ENCODE results near the gene CHST8. TPM values are rescaled to one million over a fixed set of nuclear protein-coding genes. Genes with fewer than 3 reads are reported as not detected.

The CHST8 gene
- total RNA-seq, 6 experiments from 2014 or later, result not detected

- no peak for DNase-seq
- TF ChIP-seq CTCF (IDR thresholded peaks at IDR 0.05), result no peak
- Mint-ChIP-seq H3K27me3 (ENCODE audit: insufficient read depth) (peaks cover 4% of the 10 kb centered on the region), H3K9me3 (no peaks in the 10 kb centered on the region), H3K36me3 (ENCODE audit: low read depth) (no peaks in the 10 kb centered on the region), H3K4me3 (no peak overlapping the region), H3K4me1 (ENCODE audit: low read depth) (no peaks in the 10 kb centered on the region; the same call in 1 of the 2 replicates), H3K27ac (no peak overlapping the region)
Measured at GRCh38 chr19:33805840-33806433, 184.2 kb downstream of the CHST8 start.

- Mint-ChIP-seq H3K36me3 (ENCODE audit: low read depth) (no peaks in the 10 kb centered on the region), H3K27ac (no peak overlapping the region), H3K4me3 (no peak overlapping the region), H3K27me3 (ENCODE audit: insufficient read depth) (peaks cover 4% of the 10 kb centered on the region), H3K4me1 (ENCODE audit: low read depth) (no peaks in the 10 kb centered on the region; the same call in 1 of the 2 replicates), H3K9me3 (no peaks in the 10 kb centered on the region)
- no peak for DNase-seq
- no peak for TF ChIP-seq CTCF (IDR thresholded peaks at IDR 0.05)
Measured at GRCh38 chr19:33806434-33806881, 184.7 kb downstream of the CHST8 start.

- Mint-ChIP-seq H3K27ac (no peak overlapping the region), H3K36me3 (ENCODE audit: low read depth) (no peaks in the 10 kb centered on the region), H3K9me3 (no peaks in the 10 kb centered on the region), H3K4me1 (ENCODE audit: low read depth) (no peaks in the 10 kb centered on the region; the same call in 1 of the 2 replicates), H3K27me3 (ENCODE audit: insufficient read depth) (peaks cover 4% of the 10 kb centered on the region), H3K4me3 (no peak overlapping the region)
- no peak for TF ChIP-seq CTCF (IDR thresholded peaks at IDR 0.05)
- DNase-seq, result no peak
Measured at GRCh38 chr19:33808399-33808798, 186.6 kb downstream of the CHST8 start.

- no peak overlapping the region for H3K27ac Mint-ChIP-seq
- no peaks in the 10 kb centered on the region for H3K9me3 Mint-ChIP-seq
- no peaks in the 10 kb centered on the region for H3K4me1 Mint-ChIP-seq (ENCODE audit: low read depth)
- DNase-seq, result no peak
- no peak for TF ChIP-seq CTCF (IDR thresholded peaks at IDR 0.05)
- H3K4me3 Mint-ChIP-seq, result no peak overlapping the region
- no peaks in the 10 kb centered on the region for H3K36me3 Mint-ChIP-seq (ENCODE audit: low read depth)
- peaks cover 4% of the 10 kb centered on the region for H3K27me3 Mint-ChIP-seq (ENCODE audit: insufficient read depth)
Measured at GRCh38 chr19:33809960-33810359, 188.2 kb downstream of the CHST8 start.

- no peaks in the 10 kb centered on the region for H3K4me1 Mint-ChIP-seq (ENCODE audit: low read depth)
Measured at GRCh38 chr19:33810821-33811220, 189.1 kb downstream of the CHST8 start.

More at GRCh38 chr19:33810821-33811220, 189.1 kb downstream of the CHST8 start:
- peaks cover 4% of the 10 kb centered on the region for H3K27me3 Mint-ChIP-seq (ENCODE audit: insufficient read depth)
- H3K27ac Mint-ChIP-seq, result no peak overlapping the region
- TF ChIP-seq CTCF (IDR thresholded peaks at IDR 0.05), result no peak
- H3K4me3 Mint-ChIP-seq, result no peak overlapping the region
- no peaks in the 10 kb centered on the region for H3K36me3 Mint-ChIP-seq (ENCODE audit: low read depth)
- no peaks in the 10 kb centered on the region for H3K9me3 Mint-ChIP-seq
- DNase-seq, result no peak
